GM18870 (cell line): Measurements from ENCODE around the gene PAN2.
"Not testable (repeated sequence)": the region's sequence is repeated elsewhere in the genome, so short reads cannot be mapped to it uniquely, and the experiment has no call there.

Experiments
- ATAC-seq: cut with Tn5 transposase; IDR thresholded peaks from one replicate; pipeline ENCODE4 v1.9.1; 2021; ENCODE audit warnings: moderate library complexity; ENCODE audit not compliant: unreplicated experiment

Gene PAN2

GRCh38 chr12:56272468-56272867, 61.3 kb downstream of the PAN2 start:
- ATAC-seq, result not testable (repeated sequence)

- ATAC-seq, result no peak
Observed at GRCh38 chr12:56271031-56271430, 62.8 kb downstream of the PAN2 start.

- peak; percentile 16 for ATAC-seq
Observed at GRCh38 chr12:56267443-56268071, 66.2 kb downstream of the PAN2 start.

- peak; percentile 69 for ATAC-seq
Observed at GRCh38 chr12:56266693-56267442, 66.9 kb downstream of the PAN2 start, which contains the start of gene COQ10A. TSS of gene COQ10A (plus strand) at chr12:56266942. CDS start at chr12:56267119, 177 bp downstream.
